ENCODE measurements around the gene KLHL26.

GRCh38 chr19:18668744-18669523 lies 32.1 kb downstream of the KLHL26 start:
- TF ChIP-seq, protein P1, sequence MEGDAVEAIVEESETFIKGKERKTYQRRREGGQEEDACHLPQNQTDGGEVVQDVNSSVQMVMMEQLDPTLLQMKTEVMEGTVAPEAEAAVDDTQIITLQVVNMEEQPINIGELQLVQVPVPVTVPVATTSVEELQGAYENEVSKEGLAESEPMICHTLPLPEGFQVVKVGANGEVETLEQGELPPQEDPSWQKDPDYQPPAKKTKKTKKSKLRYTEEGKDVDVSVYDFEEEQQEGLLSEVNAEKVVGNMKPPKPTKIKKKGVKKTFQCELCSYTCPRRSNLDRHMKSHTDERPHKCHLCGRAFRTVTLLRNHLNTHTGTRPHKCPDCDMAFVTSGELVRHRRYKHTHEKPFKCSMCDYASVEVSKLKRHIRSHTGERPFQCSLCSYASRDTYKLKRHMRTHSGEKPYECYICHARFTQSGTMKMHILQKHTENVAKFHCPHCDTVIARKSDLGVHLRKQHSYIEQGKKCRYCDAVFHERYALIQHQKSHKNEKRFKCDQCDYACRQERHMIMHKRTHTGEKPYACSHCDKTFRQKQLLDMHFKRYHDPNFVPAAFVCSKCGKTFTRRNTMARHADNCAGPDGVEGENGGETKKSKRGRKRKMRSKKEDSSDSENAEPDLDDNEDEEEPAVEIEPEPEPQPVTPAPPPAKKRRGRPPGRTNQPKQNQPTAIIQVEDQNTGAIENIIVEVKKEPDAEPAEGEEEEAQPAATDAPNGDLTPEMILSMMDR (IDR thresholded peaks at IDR 0.05; ENCODE audit: low read length) = no peak
- TF ChIP-seq EZH2phosphoT487 (IDR thresholded peaks at IDR 0.05; ENCODE audit: low read length) (no peak), EZH2 (optimal IDR thresholded peaks at IDR 0.05; ENCODE audit: low read depth, low read length) (no peak)

Data from MM.1S (cell line).